GM21528 (cell line): ENCODE measurements around the gene ACTL10.
"Not testable (repeated sequence)": the region's sequence is repeated elsewhere in the genome, so short reads cannot be mapped to it uniquely, and the experiment has no call there.

Experiments used
- ATAC-seq: cut with Tn5 transposase; IDR thresholded peaks from one replicate; pipeline ENCODE4 v1.9.1; 2021; ENCODE audit warnings: mild to moderate bottlenecking, moderate library complexity; ENCODE audit not compliant: unreplicated experiment, low FRiP score

The ACTL10 gene

GRCh38 chr20:33666293-33667244, at the start of gene ACTL10:
TSS of gene ACTL10 (plus strand) at chr20:33666943. CDS start at chr20:33667498, 555 bp downstream.
- ATAC-seq: peak; percentile 58

DNA sequence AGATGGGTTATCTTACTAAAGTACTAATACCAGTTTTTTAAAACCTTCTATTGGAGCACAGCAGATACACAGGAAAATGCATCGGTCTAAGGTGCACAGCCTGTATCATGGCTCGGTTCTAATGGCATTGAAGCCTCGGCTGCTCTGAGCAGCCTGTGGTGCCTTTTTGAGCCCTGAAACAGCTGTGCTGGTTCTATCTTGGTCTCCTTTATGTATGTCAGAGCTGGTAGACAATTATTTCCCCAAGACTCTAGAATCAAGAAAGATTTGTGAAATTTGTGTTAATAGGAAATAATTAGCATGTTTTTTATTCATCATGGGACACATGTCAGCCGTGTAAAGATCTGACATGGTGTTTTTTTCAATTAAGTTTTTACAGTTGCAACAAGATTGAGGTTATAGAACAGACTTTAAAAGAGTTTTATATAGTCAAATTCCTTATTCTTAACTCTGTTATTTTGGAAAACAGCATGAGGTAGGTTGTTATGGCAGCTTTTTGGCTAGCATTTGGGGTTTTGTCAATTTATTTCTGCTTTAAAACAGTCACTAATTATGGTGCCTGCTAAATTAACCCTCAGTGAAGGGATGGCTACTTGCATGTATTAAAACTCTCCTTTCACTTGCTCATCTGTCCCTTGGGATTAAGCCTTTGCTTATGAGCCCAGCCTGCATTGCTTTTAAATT, 44.9 kb upstream of the ACTL10 start:
- ATAC-seq: no peak

DNA sequence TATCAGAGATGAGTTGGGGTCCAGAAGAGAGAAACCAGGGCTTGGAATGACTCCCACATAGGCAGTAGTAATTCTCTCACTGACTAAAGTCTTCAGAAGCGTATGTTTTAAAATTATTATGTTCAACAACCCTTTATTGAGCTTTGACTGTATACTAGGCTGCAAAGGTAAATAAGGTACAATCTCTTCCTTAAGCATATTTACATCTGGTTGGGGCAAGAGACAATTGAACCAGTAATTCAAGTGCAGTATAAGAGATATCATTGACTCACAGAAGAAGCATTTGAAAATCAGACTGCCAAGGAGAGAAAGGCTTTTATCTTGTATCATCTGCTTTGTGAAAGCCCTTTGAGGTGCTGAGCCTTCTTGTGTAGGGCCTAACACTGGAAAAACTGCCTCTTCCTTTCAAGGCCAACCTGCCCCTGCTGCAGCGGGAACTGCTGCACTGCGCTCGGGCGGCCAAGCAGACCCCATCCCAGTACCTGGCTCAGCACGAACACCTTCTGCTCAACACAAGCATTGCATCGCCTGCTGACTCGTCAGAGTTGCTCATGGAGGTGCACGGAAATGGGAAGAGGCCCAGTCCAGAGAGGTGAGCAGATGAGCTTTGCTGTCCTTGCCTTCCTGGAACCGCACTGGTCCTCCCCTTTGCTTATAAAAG, 43.9 kb upstream of the ACTL10 start:
- no peak for ATAC-seq

DNA sequence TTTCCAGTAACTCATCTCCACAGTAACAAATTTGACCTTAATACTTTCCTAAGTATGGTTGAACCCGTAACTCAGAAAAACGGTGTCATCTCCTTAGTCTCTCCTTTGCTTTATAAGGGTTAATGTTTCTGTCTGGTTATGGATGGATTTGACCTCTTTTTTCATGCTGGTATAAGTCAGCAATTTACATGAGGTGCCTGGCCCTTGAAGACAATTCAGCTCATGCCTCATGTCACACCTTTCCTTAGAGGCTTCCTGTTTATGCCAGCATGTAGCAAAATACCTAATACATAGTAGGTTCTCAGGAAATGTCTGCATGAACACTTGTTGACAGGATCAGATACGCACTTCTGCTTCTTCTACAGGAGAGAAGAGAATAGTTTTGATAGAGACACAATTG, 42.3 kb upstream of the ACTL10 start:
- ATAC-seq: no peak

DNA sequence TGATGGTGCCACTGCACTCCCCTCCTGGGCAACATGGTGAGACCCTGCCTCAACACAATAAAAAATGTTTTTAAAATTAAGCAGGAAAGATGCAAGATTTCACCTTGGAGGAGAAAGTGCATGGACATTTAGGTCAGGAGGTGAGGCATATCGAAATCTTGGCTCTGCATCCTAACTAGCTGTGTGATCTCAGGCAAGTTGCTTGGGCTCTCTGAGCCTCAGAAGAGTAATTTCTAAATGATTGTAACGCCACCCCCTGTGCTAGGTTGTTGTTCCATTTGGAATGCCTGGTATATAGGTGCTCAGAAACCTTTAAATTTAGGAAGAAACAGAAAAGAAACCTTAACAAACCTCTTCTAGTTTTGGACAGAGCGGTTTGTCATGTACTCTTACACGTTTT, 40.6 kb upstream of the ACTL10 start:
- ATAC-seq: no peak

GRCh38 chr20:33627577-33628216, 39.0 kb upstream of the ACTL10 start:
- ATAC-seq: no peak

GRCh38 chr20:33629533-33629932, 37.2 kb upstream of the ACTL10 start:
- no peak for ATAC-seq

DNA sequence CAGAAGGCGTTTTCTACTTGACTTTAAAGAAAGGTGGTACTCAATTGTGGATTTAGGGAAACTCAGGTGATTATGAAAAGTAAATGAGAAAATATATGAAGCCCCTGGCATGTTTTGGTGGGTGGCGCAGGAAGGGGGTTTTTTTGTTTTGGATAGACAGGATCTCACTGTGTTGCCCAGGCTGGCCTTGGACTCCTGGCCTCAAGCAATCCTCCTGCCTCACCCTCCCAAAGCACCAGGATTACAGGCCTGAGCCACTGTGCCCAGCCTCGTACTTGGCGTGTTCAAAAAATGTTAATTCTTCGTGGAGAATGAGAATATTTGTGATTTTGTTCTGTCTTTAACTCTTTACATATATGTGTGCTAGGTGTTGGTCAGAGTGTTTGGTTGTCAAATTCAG, 36.8 kb upstream of the ACTL10 start:
- no peak for ATAC-seq

- ATAC-seq: no peak
These were observed 36.2 kb upstream of the ACTL10 start for GRCh38 chr20:33630507-33630906.

- ATAC-seq: not testable (repeated sequence)
These were observed 34.8 kb upstream of the ACTL10 start for GRCh38 chr20:33631910-33632309.

GRCh38 chr20:33635341-33635740, 31.4 kb upstream of the ACTL10 start:
- ATAC-seq: no peak

GRCh38 chr20:33636776-33637175, 30.0 kb upstream of the ACTL10 start:
- no peak for ATAC-seq

DNA sequence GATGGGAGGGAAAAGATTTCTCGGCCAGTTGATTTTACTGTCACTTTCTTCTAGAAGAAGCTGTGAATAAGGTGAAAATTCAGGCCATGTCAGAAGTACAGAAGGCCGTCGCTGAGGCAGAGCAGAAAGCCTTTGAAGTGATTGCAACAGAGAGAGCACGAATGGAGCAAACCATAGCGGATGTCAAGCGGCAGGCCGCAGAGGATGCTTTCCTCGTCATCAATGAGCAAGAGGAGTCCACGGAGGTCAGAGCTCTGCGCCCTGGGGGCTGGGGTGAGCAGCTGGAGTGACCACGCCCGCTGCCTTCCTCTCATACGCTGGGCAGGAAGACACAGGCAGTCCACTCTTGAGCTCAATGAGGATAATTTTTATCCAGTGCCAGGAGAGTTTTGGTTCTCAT, 26.5 kb upstream of the ACTL10 start:
- no peak for ATAC-seq

DNA sequence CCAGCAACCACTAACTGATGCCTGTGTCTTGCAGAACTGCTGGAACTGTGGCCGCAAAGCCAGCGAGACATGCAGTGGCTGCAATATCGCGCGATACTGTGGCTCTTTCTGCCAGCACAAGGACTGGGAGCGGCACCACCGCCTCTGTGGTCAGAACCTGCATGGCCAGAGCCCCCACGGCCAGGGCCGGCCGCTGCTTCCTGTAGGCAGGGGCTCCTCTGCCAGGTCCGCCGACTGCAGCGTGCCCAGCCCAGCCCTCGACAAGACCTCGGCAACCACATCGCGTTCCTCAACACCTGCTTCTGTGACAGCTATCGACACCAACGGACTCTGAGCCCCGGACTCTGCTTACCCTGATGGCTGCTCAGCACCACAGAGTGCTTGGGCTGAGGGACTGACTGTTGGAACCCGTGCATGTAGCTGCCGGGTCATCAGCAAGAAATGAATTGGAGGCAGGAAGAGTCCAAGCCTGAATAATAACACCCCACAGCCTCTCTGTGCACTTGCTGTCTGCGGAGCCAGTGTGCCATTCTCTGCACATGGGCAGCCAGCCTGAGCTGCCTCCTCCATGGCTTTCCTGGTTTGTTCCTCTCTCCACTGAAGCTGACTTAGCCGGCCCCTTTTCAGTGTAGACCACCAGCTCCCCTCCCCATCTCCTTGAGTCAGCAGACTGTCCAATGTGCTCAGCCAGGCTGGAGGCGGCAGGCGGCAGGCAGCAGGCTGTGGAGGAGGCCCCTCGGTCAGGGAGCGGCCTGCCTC, 22.3 kb upstream of the ACTL10 start:
- no peak for ATAC-seq

- ATAC-seq: no peak
These were observed 21.7 kb upstream of the ACTL10 start for GRCh38 chr20:33645072-33645358.

DNA sequence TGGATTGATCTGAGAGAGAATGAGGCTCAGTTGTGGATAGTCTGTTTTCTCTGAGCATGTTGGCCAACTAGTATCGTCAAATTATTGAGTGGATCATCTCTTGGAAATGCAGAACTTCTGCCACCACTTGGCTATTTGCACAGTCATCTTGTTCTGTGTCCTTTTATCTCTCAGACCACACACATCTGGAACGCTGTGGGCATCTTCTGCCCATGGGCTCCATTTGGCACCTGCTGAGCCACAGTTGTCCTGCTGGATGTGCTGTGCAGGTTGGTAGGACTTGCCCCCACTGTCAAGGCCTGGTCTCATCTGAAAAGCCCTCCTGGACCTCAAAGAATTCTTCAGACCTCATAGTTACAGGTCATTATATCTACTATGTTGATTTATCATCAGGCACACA, 21.3 kb upstream of the ACTL10 start:
- no peak for ATAC-seq

- no peak for ATAC-seq
These were observed 20.6 kb upstream of the ACTL10 start for GRCh38 chr20:33646191-33646590.

- not testable (repeated sequence) for ATAC-seq
These were observed 19.7 kb upstream of the ACTL10 start for GRCh38 chr20:33646959-33647602.

DNA sequence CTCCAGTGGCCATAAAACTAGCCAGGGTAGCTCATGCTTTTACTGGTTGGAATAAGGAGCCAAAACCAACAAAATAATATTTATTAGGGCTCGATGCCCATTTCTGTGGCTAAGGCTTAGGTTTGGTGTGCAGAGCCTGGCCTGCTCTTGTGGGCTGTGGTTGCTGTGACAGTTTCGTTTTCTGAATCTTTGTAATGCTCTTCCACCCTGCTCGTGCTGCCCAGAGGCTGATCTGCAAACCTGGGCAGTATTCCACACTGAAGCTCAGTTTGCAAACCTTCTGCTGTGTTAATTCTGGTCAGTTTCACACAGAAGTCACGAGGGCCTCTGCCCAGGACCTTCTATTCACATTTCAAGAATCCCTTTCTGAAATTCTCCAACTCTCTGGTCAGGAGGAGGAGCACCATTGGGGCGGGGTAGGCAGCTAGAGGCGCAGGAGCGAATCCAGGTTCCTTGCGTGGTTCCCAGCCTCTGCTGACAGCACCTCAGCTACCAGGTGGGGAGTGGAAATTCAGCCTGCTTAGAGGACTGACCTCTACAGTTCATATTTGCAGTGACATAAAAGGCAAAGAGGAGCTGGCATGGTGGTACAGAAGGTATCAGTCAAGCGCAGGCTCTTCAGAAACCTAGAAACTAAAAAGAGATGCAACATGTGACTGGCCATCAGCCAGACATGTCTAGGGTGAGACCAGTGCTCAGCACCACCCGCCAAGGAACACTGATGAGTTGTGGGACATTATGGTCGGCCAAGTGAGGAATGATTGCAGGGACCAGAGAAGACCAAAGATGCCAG, 18.9 kb upstream of the ACTL10 start:
- no peak for ATAC-seq
